HG03159 (cell line): ENCODE data around the gene SGCG.

Experiments used
- ATAC-seq: cut with Tn5 transposase; IDR thresholded peaks from one replicate; pipeline ENCODE4 v1.9.1; 2021; ENCODE audit warnings: mild to moderate bottlenecking, moderate library complexity; ENCODE audit not compliant: unreplicated experiment

SGCG gene

DNA sequence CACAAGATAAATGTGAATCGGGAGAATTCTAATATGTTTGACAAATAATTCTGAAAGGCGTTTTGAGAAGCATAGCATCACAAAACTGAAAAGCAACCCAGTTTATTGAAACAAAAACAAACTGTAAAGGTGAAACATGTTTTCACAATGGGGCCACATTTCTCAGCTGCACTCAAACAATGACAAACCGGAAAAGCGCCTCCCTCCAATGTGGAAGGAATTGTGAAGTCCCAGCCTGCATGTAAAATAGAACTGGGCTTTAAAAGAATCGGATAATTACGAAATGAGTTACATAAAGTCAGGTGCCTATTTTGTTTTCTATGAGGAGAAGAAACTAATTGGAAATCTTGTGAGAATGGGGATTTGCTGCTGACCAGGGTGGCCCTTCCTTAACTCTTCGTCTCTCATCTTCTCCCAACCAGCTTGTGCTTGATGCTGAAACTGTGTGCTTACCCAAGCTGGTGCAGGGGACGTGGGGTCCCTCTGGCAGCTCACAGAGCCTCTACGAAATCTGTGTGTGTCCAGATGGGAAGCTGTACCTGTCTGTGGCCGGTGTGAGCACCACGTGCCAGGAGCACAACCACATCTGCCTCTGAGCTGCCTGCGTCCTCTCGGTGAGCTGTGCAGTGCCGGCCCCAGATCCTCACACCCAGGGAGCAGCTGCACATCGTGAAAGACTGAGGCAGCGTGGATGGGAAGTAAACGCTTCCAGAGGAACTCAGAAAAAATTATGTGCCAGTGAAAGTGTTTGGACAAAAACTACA, 143.3 kb downstream of the SGCG start:
- ATAC-seq: no peak

GRCh38 chr13:23325191-23325590, 144.4 kb downstream of the SGCG start:
- ATAC-seq: no peak

GRCh38 chr13:23330356-23330755, 149.6 kb downstream of the SGCG start:
- ATAC-seq: no peak

GRCh38 chr13:23339225-23339624, 158.4 kb downstream of the SGCG start:
- ATAC-seq: no peak

DNA sequence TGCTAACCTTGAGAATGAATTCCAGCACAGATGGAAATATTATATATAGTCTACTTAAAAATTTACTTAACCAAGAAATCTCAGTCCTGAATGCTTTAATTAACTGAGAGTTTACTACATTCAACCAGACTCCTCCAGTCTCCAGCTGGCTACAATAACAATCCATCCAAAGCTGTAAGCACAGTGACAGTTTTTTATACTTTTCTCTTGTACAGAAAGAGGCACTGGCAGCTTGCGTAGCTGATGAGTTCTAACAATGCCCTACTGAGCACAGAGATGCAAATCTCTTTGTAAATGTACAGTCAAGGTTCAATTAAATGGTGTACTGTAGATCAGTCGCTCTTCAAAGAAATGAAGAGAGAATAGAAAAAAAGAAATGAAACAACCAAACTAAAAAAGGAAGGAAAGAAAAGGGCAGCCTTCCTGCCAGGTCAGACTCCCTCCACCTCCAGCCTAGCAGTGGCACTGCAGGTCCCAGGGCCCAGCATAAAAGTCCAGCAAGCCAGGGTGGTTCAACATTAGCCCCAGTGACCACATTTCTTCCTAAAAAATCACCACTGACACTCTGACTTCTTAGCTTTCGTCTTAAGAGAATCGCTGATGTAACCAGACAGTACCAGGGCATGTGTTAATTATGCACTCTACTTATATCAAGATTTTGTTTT, 164.3 kb downstream of the SGCG start:
- ATAC-seq: no peak

DNA sequence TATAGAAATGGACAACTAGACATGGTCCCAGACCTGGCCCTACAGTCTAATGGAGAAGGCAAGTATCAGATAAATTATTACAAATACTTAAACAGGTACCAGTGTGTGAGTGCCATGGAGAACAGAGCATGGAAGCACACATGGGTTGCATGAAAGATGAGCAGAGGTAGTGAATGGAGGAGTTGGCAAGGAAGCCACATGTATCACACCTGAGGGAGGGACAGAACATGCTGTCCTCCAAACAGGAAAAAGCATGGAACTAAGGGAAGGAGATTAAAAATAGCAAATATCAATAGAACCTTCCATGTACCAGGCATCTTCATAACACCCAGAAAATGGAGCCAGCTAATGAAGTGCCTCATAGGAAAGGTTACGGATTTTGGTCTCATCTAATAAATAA, 166.8 kb downstream of the SGCG start:
- no peak for ATAC-seq

GRCh38 chr13:23348262-23349127, 167.7 kb downstream of the SGCG start:
- no peak for ATAC-seq

DNA sequence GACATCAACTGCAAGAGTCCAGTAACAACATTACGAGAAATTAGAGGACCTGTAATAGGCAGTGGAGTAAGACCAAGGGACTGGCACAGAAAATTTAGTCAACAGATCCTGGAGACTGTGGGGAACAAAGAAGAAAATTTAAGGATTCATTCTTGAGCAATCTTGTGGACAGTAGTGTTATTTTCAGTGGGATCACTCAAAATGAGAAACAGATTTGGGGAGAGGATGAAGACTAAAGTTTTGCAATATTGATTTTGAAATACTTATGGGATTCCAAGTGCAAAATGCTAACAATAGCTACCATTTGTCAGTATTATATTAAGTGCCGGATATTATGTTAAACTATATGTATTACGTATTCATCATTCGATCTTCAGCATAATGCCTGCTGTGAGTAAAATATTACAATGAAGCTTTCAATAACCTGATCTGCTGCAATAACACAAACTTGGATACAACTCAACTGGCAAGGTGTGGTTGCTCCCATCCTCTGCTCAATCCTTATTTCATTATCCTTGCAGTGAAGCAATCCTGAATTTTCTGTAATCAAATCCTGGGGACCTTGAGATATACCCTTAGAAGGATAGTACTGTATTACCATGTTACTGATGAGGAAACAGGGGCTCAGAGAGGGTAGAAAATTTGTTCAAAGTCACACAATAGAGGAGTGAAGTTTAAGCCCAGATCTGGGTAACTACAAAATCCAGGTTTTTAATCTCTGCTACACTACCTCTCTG, 168.6 kb downstream of the SGCG start:
- no peak for ATAC-seq

- ATAC-seq: no peak
Measured at GRCh38 chr13:23350009-23350408, 169.2 kb downstream of the SGCG start.

DNA sequence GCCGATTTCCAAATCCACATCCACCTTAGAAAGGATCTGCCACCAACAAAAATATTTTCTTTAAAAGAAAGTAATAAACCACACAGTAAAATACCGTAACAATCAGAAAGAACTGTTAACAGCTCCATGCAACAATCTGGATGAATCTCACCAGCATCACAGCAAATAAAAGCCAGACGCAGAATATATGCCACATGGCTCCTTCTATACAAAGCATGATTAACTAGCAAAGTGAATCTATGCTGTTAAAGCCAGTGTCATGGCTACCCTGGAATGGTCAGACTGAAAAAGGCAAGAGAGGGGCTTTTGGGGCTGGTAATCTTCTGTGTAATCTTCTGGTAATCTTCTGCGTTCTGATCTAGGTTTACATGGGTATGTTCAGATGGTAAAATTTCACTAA, 171.4 kb downstream of the SGCG start:
- no peak for ATAC-seq

DNA sequence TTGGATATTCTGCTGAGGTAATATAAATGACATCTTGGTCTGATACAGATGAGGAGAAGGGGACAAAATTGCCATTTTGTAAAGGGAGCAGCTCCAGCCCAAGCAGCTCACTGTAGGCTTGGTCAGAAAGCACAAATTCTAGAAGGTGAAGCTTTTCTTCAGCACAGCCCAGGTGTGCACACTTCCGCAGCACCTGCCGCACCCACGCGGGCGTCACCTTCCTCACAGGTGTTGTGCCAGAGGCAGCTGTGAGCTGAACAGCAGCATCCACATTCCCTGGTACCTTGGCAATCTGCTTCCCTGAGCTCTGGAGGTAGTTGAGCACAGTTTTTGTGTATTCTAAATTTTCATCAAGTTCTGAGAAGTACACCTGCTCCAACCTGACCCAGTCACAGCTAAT, 173.7 kb downstream of the SGCG start:
- no peak for ATAC-seq

DNA sequence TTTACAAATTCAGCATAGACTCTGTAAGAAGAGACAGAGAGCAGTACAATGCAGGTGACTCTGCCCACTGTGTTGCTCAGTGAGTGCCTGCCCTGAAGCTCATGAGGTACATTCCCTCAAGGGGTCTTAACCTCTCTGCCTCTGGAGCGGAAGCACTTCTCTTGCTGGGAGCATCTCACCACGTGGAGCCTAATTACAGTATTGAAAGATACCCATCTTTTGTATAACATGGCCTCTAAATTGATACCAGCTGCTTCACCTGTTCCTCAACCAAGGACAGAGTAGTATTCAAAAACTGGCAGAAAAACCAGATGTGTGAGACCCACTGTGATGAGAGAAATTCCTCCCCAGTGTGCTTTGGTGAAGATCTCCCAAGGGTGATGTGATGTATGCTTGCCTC, 175.6 kb downstream of the SGCG start:
- ATAC-seq: no peak

GRCh38 chr13:23357349-23357748, 176.6 kb downstream of the SGCG start:
- ATAC-seq: no peak

GRCh38 chr13:23359882-23360281, 179.1 kb downstream of the SGCG start:
- no peak for ATAC-seq

- ATAC-seq: no peak
Measured at GRCh38 chr13:23365652-23366051, 184.9 kb downstream of the SGCG start.

- ATAC-seq: no peak
Measured at GRCh38 chr13:23367907-23368306, 187.1 kb downstream of the SGCG start.

GRCh38 chr13:23372264-23372906, 191.6 kb downstream of the SGCG start:
- no peak for ATAC-seq
